Kidney epithelial cell (primary cell): ENCODE data around the gene NTS. TPM values are rescaled to one million over a fixed set of nuclear protein-coding genes. Genes with fewer than 3 reads are reported as not detected.

Experiments used
- DNase-seq: peaks from one replicate; pipeline ENCODE4 v3.0.0-alpha.2; 2010; ENCODE audit warnings: low read depth
- H3K27me3 ChIP-seq: 2 replicates; pipeline ENCODE4 v1.6.0; 2011; ENCODE audit warnings: low read length; ENCODE audit not compliant: control insufficient read depth, insufficient read depth
- H3K36me3 ChIP-seq: 2 replicates; pipeline ENCODE4 v1.5.1; 2011; ENCODE audit warnings: low read length; ENCODE audit not compliant: control insufficient read depth, insufficient read depth
- H3K4me3 ChIP-seq: 2 replicates; pipeline ENCODE4 v1.5.1; 2011; ENCODE audit warnings: low read depth, mild to moderate bottlenecking, control low read depth, low read length
- CTCF ChIP-seq: IDR thresholded peaks from 2 replicates; pipeline ENCODE4 v1.5.1; 2011; ENCODE audit warnings: mild to moderate bottlenecking, moderate library complexity, low read length, control low read depth, inconsistent platforms; ENCODE audit not compliant: insufficient read depth, poor library complexity, severe bottlenecking
- total RNA-seq: library from RNA; depleted of rRNA; stranded (reverse); fragments of >200 nt; gene quantifications from 2 replicates; pipeline ENCODE4 v1.2.3, GENCODE V29; 2015

The NTS gene
- total RNA-seq, 1 donor from 2014 or later: not detected

- TF ChIP-seq CTCF: no peak
- H3K4me3 ChIP-seq: peak overlapping the region; percentile 67
- no peak for DNase-seq
- no peaks in the 10 kb centered on the region for H3K27me3 ChIP-seq
- no peaks in the 10 kb centered on the region for H3K36me3 ChIP-seq
Observed at GRCh38 chr12:85833579-85833978, 40.5 kb upstream of the NTS start.

GRCh38 chr12:85834378-85834777 lies 39.7 kb upstream of the NTS start:
- H3K4me3 ChIP-seq: peak overlapping the region; percentile 67

GRCh38 chr12:85835426-85836196 lies 38.5 kb upstream of the NTS start:
- peak overlapping the region; percentile 67 for H3K4me3 ChIP-seq
- no peaks in the 10 kb centered on the region for H3K27me3 ChIP-seq
- H3K36me3 ChIP-seq: no peaks in the 10 kb centered on the region
- TF ChIP-seq CTCF: no peak
- no peak for DNase-seq

More at GRCh38 chr12:85834378-85834777, 39.7 kb upstream of the NTS start:
- no peaks in the 10 kb centered on the region for H3K36me3 ChIP-seq
- no peak for TF ChIP-seq CTCF
- no peak for DNase-seq
- no peaks in the 10 kb centered on the region for H3K27me3 ChIP-seq

GRCh38 chr12:85836197-85837090 lies 37.7 kb upstream of the NTS start, which contains the start of gene RASSF9:
Gene RASSF9, minus strand, starts transcription at chr12:85836409. Its CDS starts 208 bp downstream, at chr12:85836201.
- Histone ChIP-seq H3K27me3 (no peaks in the 10 kb centered on the region), H3K36me3 (no peaks in the 10 kb centered on the region), H3K4me3 (peak within 1 kb of the TSS; percentile 67)
- TF ChIP-seq CTCF: no peak
- DNase-seq: peak; percentile 77

GRCh38 chr12:85843606-85844310 lies 30.3 kb upstream of the NTS start:
- no peaks in the 10 kb centered on the region for H3K27me3 ChIP-seq
- no peak for TF ChIP-seq CTCF
- H3K4me3 ChIP-seq: no peak overlapping the region
- no peak for DNase-seq
- H3K36me3 ChIP-seq: no peaks in the 10 kb centered on the region
